Bronchial epithelial cell (primary cell): ENCODE results near the gene ATP6V1F. TPM values are rescaled to one million over a fixed set of nuclear protein-coding genes. Genes with fewer than 3 reads are reported as not detected.

Source experiments
- DNase-seq: peaks from one replicate; pipeline ENCODE4 v3.0.0-alpha.2; 2010; ENCODE audit warnings: low read depth
- FAIRE-seq: peaks from 2 replicates; lab custom pipeline; 2011; peaks lifted over from hg19 to GRCh38; lab: Jason Lieb, UNC
- H3K27me3 ChIP-seq: 2 replicates; pipeline ENCODE4 v1.5.1; 2011; ENCODE audit warnings: low read length; ENCODE audit not compliant: control insufficient read depth, insufficient read depth
- H3K36me3 ChIP-seq: 2 replicates; pipeline ENCODE4 v1.5.1; 2011; ENCODE audit warnings: low read length; ENCODE audit not compliant: control insufficient read depth, insufficient read depth
- H3K4me3 ChIP-seq: 2 replicates; pipeline ENCODE4 v1.5.1; 2011; ENCODE audit warnings: mild to moderate bottlenecking, low read depth, low read length, control low read depth
- CTCF ChIP-seq: IDR thresholded peaks from 2 replicates; pipeline ENCODE4 v1.5.1; 2011; ENCODE audit warnings: mild to moderate bottlenecking, moderate library complexity, low read length, control low read depth, inconsistent platforms; ENCODE audit not compliant: insufficient read depth, severe bottlenecking
- total RNA-seq: library from RNA; depleted of rRNA; stranded (reverse); fragments of >200 nt; gene quantifications from 2 replicates; pipeline ENCODE4 v1.2.1, GENCODE V29; 2014

Gene ATP6V1F
- total RNA-seq, 1 donor from 2014 or later = 108 TPM

DNA sequence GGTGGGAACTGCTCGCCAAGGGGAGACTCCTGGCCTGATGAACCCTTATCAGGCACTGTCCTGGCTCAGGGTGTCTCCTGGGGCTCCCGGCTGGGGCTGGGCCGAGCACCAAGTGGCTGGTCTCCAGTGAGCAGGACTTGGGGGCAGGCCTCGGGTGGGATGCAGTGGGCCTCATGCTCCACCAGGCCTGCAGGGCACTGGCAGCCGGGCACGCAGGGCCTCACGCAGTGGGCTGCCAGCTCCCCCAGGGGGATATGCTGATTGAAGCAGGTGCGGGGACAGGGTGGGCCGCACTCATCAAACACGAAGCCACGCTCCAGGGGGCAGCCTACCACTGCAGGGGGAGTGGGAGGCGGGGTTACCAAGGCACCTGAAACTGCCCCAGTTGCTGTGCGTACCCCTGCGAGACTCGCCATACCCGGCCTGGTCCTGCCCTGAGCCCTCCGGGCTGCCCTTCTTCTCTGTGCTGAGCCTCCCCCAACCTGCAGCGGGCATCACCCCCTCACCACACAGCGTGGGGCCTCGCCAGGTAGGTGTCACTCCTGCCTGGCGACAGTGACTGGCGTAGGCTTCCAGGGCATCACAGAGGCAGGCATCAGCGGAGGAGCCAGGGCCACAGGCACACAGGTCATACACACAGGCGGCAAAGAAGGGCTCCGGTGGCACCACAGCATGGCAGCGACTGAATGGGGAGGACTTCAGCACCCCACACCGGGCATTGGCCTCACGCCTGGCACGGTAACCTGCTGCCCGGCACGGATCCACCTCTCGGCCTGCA lies 14.5 kb downstream of the ATP6V1F start:
- FAIRE-seq = no peak
- no peaks in the 10 kb centered on the region for H3K27me3 ChIP-seq
- no peak for DNase-seq
- no peak for TF ChIP-seq CTCF
- no peaks in the 10 kb centered on the region for H3K36me3 ChIP-seq
- H3K4me3 ChIP-seq = no peak overlapping the region

- no peaks in the 10 kb centered on the region for H3K36me3 ChIP-seq
- FAIRE-seq = no peak
- H3K4me3 ChIP-seq = no peak overlapping the region
- DNase-seq = no peak
- TF ChIP-seq CTCF = no peak
- H3K27me3 ChIP-seq = no peaks in the 10 kb centered on the region
Measured at GRCh38 chr7:128877756-128878120, 15.1 kb downstream of the ATP6V1F start.

DNA sequence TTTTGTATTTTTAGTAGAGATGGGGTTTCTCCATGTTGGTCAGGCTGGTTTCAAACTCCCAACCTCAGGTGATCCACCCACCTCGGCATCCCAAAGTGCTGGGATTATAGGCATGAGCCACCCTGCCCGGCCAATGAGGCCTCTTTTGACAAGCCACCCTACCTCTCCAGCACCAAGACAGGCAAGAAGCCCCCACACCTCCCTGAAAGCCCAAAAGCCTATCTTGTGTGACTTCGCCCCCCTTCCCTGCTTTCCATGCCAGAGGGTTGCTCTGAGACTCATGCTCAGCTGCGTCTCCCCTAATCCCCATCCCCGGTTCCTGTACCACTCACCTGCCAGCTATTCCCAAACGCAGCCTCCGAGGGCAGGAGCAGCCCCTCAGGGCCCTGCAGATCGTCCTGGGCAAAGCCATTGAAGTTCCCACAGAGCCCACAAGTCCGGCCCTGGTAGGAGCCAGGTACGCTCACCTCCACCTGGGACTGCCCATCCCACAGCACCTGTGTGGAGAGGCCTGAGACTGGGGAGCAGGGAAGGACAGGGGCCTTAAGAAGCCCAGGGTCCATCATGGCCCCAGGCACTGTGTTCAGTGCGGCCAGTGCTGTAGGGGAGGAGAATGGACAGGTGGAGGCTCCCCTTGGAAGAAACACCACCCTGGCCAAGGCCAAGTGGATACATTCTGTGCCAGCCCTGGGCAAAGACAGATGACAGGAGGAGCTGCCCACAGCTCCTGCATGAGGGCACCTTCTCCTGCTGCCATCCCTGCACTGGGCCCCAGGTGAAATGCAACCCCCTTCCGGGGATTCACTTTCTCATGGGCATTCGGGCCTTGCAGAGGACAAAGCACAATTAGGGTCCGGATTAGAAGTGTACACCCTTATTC lies 15.8 kb downstream of the ATP6V1F start:
- Histone ChIP-seq H3K27me3 (no peaks in the 10 kb centered on the region), H3K36me3 (no peaks in the 10 kb centered on the region), H3K4me3 (no peak overlapping the region)
- no peak for TF ChIP-seq CTCF
- FAIRE-seq = no peak
- DNase-seq = no peak

DNA sequence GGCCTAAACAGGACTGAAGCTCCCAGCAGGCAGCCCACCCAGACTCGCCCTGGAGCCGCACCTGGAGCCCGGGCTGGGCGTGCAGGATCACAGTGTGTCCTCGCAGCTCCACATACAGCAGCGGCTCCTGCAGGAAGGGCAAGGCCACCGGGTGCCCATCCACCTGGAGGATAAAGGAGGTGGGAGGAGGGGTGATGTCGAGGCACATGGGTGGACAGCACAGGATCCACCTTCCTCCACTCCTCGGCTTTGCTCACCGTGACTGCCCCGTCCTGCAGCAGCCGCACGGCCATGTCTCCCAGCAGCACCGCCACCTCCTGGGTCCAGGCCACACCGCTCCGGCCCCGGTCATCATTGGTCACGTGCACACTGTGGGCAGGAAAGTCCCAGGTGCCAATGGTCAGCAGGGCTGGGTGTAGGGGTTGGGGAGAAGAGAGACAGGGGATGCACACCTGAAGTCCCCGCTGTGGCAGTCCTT lies 16.8 kb downstream of the ATP6V1F start:
- Histone ChIP-seq H3K4me3 (no peak overlapping the region), H3K36me3 (no peaks in the 10 kb centered on the region), H3K27me3 (no peaks in the 10 kb centered on the region)
- DNase-seq (no peak), FAIRE-seq (no peak)
- TF ChIP-seq CTCF = no peak

DNA sequence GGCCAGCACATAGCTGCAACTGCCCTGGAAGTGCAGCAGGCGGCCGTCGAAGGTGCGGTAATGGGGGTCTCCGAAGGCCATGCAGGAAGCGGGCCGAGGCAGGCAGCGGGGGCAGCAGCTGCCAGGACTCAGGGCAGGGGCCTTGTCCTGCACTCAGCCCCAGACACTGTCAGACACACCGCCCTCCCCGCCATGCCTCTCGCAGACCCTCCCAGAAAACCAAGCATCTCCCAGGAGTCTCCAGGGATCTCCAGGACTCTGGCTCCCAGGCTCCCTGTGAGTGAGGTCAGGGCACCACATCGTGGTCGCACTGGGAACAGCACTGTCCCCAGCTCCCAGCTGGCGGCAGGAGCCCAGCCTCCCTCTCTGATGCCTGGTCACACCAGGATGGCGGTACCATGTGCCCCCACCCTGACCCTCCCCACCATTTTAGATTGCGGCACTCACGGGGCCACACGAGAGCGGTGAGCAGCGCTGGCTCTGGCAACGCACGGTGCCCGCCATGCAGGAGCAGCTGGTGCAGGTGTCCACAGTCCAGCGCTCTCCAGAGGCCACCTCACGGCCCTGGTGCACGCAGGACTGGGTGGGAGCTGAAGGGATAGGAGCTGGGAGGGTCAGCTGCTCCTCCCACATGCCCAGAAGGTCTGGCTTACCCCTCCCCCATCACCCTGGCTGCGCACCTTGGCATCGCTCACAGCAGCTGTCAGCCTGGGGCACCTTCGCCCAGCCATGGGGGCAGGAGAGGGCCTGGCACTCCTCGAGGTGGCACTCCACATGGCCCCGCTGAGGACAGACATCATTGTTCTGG lies 17.5 kb downstream of the ATP6V1F start:
- TF ChIP-seq CTCF = peak; percentile 96

More for the DNA sequence above, 17.5 kb downstream of the ATP6V1F start:
- FAIRE-seq (peak; percentile 7), DNase-seq (peak; percentile 42)
- H3K36me3 ChIP-seq = no peaks in the 10 kb centered on the region
- H3K4me3 ChIP-seq = no peak overlapping the region
- H3K27me3 ChIP-seq = no peaks in the 10 kb centered on the region
